ENCODE data around the gene STIMATE.

DNA sequence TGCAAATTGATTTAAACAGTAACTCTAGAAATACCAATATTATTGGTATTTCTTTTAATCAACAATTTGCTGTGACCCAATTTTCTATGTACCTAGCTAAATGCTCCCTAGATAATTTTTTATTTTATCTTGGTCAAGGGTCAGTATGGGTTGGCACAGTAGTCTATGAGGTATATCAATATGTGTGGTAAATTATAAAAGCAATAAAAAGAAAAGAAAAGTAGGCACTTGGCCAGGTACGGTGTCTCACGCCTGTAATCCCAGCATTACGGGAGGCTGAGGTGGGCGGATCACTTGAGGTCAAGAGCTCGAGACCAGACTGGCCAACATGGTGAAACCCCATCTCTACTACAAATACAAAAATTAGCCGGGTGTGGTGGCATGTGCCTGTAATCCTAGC, 34.0 kb upstream of the STIMATE start:
- TF ChIP-seq, protein P1, sequence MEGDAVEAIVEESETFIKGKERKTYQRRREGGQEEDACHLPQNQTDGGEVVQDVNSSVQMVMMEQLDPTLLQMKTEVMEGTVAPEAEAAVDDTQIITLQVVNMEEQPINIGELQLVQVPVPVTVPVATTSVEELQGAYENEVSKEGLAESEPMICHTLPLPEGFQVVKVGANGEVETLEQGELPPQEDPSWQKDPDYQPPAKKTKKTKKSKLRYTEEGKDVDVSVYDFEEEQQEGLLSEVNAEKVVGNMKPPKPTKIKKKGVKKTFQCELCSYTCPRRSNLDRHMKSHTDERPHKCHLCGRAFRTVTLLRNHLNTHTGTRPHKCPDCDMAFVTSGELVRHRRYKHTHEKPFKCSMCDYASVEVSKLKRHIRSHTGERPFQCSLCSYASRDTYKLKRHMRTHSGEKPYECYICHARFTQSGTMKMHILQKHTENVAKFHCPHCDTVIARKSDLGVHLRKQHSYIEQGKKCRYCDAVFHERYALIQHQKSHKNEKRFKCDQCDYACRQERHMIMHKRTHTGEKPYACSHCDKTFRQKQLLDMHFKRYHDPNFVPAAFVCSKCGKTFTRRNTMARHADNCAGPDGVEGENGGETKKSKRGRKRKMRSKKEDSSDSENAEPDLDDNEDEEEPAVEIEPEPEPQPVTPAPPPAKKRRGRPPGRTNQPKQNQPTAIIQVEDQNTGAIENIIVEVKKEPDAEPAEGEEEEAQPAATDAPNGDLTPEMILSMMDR (IDR thresholded peaks at IDR 0.05) = no peak
- no peak for TF ChIP-seq POLR2AphosphoS5 (IDR thresholded peaks at IDR 0.05; ENCODE audit: low read depth, low read length)
- TF ChIP-seq SIN3A (IDR thresholded peaks at IDR 0.05; ENCODE audit: borderline replicate concordance, insufficient read depth, low read depth, low read length) = no peak

Measured in Panc1 (cell line).